Muscle of back (tissue), 11 donors: ENCODE data around the gene PPM1G. TPM values are rescaled to one million over a fixed set of nuclear protein-coding genes. Genes with fewer than 3 reads are reported as not detected.

Source experiments
- DNase-seq, 3 donors: peaks; one replicate each; pipeline versions ENCODE4 v3.0.0 to v3.0.0-alpha.2; 2013
- polyA plus RNA-seq, 10 donors: library from polyadenylated mRNA; unstranded; fragments of 120-200 nt; gene quantifications; one replicate each; pipeline ENCODE4 v1.2.1, GENCODE V29; 2013; ENCODE audit not compliant: insufficient read length in 10 of 10

PPM1G gene
- polyA plus RNA-seq, 10 donors, result 49.3 to 64.6 (median 56.7) TPM

GRCh38 chr2:27420996-27421395 lies 11.6 kb upstream of the PPM1G start:
- DNase-seq, result no peak

- DNase-seq, result no peak
Observed at GRCh38 chr2:27416151-27416550, 6.8 kb upstream of the PPM1G start.

- DNase-seq, result no peak
Observed at GRCh38 chr2:27412419-27413152, 3.2 kb upstream of the PPM1G start.

GRCh38 chr2:27408601-27409320 lies 630 bp downstream of the PPM1G start:
- peak in 2 of 3 donors; percentile 18 to 36 for DNase-seq

- peak in 2 of 3 donors; percentile 38 to 56 for DNase-seq
Observed at GRCh38 chr2:27407798-27408491, 1.4 kb downstream of the PPM1G start.

GRCh38 chr2:27400348-27401135 lies 8.8 kb downstream of the PPM1G start:
- DNase-seq, result no peak

- no peak for DNase-seq
Observed at GRCh38 chr2:27398962-27399361, 10.4 kb downstream of the PPM1G start.

- DNase-seq, result no peak
Observed at GRCh38 chr2:27393225-27393624, 16.2 kb downstream of the PPM1G start.

- DNase-seq, result no peak
Observed at GRCh38 chr2:27390822-27391679, 18.3 kb downstream of the PPM1G start.

- no peak for DNase-seq
Observed at GRCh38 chr2:27381577-27382181, 27.7 kb downstream of the PPM1G start.

GRCh38 chr2:27380626-27381545 lies 28.5 kb downstream of the PPM1G start, which contains the start of gene ZNF513:
ZNF513 (minus strand) TSS chr2:27380734; CDS start chr2:27380526, 208 bp downstream.
- peak; percentile 94 to 98 (median 95) for DNase-seq

- DNase-seq, result peak in 1 of 3 donors; percentile 59
Observed at GRCh38 chr2:27379836-27380625, 29.4 kb downstream of the PPM1G start.

- DNase-seq, result no peak
Observed at GRCh38 chr2:27379383-27379835, 30.0 kb downstream of the PPM1G start.

- no peak for DNase-seq
Observed at GRCh38 chr2:27378809-27379290, 30.5 kb downstream of the PPM1G start.

- no peak for DNase-seq
Observed at GRCh38 chr2:27378096-27378808, 31.1 kb downstream of the PPM1G start.

GRCh38 chr2:27377618-27378095 lies 31.7 kb downstream of the PPM1G start:
- DNase-seq, result no peak
